GM21515 (cell line): ENCODE measurements around the gene SRC.

Experiments
- ATAC-seq: cut with Tn5 transposase; IDR thresholded peaks from one replicate; pipeline ENCODE4 v1.9.1; 2021; ENCODE audit not compliant: unreplicated experiment

The SRC gene

DNA sequence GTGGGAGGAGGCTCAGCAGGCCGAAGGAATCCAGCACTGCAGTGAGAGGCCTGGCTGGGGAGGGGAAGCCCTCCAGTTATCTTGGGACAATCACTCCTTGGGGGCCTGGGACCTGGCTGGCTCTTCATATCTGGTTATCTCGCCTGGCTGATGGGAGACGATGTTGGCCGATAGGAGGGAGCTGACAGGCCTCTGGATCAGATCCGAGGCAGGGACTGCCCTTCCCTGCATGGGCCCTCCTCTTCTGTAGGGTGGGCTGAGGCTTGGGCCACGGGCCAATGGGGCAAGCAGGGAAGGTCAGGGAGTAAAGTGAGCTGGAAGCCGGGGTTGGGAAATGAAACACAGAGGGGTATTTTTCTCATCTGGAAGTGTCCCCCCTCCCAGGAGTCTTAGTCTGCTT lies 31.3 kb upstream of the SRC start:
- ATAC-seq: no peak

DNA sequence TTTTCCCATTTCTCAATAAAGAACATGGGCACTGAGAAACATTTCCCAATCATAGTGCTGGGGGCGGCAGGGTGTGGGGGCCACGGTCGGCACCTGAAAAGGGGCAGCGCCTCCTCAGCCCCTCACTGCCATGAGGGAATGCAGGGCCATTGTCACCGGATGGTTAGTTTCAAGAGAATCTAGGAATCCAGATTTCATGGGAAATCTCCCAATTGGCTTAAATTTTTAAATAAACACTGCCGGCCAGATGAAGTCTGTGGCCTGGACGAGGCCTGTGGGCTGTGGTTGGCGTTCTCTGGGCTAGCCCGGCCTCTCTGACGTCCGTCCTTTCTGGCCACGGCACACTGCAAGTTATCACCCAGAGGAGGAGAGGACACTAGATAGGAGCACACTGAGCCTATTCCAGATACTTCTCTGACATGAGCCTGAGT lies 30.9 kb upstream of the SRC start:
- ATAC-seq: no peak

DNA sequence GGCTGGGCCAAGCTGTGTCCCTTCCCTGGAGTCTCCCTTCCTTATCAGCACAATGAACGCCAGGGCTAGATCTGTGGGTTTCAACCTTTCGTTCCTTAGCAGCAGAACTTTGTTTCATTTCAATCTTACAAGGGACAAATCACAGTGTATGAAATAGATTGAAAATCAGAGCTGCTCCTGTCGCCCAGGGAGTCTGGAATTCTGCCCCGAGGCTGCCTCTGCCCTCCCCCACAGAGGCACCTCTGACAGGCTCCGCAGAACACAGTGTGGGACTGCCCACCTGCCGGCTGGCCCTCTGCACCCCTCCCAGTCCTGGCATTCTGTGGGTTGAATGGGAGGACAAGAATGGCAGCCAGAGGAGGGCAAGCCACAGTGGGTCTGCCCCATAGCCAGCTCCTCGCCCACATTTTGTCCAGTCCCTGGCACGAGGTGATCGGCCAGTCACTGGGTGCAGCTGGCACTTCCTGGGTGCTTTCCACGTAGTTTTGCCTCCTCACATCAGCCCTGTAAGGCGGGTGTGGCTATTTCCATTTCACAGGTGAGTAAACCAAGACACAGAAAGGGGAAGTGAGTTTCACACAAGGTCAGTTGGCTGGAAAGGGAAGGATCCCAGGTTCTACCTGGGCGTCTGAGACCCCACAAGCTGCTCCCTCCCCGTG lies 30.4 kb upstream of the SRC start:
- ATAC-seq: peak; percentile 48

DNA sequence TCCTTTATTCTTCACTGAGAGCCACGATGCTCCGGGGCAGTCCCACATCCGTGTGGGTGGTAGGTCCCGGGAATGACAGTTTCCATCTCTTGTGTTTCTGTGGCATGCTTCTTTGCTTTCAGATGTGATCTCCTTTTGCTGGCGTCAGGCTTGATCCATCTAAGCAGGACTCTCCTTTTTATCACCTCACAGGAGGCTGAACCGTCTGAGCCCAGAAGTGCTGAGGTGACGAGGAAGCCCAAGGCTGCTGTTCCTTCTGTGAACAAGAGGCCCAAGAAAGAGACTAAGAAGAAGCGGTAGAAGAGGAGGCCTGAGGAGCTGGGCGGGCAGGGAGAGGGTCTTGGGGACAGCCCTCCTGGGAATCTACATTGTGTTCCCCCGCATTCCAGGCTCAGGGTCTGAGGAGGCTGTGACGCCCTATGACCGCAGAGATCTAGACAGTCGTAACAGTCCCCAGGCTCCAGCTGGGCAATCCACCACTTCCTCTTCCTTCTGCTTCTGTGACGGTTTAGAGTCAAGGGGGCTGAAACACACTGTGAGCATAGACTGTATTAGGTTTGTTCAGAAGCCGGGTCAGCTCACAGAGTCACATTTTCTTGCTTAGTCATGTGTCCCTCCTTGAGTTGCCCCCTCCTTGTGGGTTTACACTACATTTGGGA lies 29.7 kb upstream of the SRC start:
- peak; percentile 65 for ATAC-seq

DNA sequence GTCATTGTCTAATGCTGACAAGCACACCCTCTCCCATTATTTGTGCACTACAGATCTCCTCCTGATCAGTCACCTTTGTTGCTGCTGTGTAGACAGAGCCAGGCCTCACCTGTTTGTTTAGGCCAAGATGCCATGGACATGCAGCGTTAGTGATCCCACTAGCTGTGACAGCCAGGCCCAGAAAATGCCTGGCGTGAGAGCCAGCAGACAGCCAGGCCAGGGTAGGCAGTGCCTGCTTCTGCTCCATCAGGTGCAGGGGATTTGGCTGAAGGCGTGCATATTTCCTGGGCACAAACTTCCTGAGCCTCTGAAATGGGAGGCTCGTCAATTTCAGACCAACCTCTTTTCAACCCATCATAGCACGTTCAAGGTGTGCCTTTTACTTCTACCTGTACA lies 29.2 kb upstream of the SRC start:
- ATAC-seq: no peak

DNA sequence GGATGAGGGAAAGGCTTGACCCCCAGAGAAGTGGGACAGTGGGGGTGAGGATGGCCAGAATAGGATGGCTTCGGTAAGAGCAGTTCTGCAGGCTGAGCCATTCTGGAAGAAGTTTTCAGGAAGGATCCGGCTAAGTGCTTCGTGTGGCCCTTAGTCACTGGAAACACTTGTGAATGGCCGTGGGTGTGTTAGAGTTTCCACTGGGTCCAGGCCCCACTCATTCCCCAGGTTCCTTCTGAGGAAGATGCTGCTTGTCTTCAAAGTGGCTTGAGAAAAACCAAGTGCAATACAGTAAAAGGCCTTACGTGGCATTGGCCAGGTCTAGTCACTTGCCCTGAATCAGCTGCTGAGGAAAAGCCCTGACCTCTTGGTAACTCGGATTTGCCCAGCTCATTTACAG lies 28.6 kb upstream of the SRC start:
- ATAC-seq: no peak

DNA sequence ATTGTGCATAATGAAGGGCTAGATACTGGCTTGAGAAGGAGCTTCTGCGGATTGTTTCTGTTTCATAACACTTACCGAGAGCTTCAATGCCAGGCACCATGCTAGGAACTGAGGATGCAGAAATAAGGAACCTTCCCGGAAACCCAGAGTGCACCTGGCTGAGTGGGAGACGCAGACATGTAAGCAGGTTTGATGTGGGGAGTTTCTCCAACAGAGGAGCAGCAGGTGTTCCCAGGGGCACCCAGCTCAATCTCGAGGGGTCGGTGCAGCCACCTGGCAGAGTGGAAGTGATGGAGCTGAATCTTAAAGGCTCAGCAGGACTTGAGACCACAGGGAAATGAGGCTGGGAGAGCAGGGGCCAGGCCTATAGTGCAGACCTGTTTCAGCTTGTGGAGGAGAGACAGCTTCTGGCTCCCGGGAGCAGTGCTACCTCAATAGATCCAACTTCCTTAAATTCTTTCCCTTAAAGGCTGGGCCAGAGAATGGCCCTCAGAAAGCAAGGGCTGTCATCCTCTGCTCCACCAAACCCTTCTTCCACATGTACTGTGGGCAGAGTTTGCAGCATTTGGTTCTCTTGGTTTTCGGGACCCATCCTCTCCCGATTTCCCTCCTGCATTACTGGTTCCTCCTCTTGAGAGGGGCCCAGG lies 27.8 kb upstream of the SRC start:
- ATAC-seq: no peak

DNA sequence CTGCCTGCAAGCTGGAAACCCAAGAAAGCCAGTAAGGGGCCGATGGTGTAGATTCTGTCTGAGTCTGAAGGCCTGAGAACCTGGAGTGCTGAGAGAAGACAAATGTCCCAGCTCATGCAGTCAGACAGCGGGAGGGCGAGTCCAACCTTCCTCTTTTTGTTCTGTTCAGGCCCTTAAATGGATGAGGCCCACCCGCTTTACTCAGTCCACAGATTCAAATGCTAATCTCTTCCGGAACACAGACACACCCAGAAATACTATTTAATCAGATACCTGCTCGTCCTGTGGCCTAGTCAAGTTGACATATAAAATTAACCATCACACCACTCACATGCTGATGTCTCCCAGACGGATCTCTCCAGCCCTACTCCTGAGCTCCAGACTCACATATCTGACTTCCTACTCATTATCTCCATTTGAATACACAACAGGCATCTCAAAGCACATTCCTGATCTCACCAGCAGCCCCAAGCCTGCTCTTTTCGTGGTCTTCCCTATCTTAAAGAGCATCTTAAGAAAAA lies 26.7 kb upstream of the SRC start:
- no peak for ATAC-seq

DNA sequence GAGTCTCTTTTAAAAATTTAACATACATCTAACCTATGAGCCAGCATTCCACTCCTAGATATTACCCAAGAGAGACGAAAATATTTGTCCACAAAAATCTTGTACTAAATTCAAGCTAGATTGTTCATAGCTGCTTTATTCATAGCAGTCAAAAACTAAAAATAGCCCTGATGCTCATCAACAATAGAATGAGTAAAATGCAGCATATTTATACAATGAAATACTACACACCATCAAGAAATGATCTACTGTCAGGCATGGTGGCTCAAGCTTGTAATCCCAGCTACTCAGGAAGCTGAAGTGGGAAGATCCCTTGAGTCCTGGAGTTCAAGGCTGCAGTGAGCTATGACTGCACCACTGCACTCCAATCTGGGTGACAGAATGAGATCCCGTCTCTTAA lies 22.0 kb upstream of the SRC start:
- no peak for ATAC-seq

DNA sequence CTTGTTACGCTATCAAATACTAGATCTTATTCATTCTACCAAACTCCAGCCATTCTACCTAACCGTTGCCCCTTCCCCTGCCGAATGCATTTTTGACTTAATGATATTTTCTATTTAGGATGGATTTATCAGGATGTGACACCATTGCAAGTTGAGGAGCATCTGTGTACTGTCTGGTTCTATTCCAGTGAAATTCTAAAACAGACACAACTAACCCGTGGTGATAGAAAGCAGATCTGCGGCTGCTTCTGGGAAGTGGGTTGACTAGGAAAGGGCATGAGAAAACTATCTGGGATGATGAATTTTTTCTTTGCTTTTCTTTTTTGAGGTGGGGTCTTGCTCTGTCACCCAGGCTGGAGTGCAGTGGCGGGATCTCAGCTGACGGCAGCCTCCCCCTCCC lies 20.7 kb upstream of the SRC start:
- no peak for ATAC-seq

DNA sequence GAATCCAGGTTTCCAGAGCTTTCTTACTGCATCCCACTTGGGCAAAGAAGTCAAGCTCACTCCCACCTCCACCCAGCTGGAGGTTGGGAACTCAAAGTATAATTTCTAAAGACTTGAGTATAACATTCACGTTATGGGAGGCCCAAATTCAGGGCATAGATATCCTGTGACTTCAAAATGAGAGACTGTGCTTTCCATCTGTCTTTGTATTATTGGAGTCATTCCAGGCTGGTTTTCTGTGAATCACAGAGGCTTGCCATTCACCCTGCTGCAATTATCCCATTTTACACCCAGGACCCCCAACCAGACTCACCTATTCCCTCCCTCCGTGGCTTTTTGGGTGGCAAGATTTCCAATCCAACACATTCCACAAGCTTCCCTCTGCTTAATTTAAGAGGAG lies 19.3 kb upstream of the SRC start:
- ATAC-seq: no peak

DNA sequence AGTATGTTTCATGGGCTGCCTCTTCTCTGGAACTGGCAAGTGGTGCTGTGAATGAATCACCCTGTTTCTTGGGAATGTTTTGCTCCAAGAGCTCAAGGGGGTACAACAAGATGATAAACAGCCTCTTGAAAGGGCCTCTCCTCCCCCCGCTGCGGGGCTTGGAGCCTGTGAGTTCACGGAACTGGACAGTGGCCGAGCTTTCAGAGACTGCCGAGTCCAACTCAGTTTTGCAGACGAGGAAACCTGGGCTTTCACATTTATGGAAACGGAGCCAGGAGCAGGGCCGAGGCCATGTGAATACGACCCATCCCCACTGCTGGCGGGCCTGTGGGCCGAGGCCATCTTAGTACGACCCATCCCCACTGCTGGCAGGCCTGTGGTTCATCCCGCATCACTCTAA lies 18.2 kb upstream of the SRC start:
- ATAC-seq: no peak

DNA sequence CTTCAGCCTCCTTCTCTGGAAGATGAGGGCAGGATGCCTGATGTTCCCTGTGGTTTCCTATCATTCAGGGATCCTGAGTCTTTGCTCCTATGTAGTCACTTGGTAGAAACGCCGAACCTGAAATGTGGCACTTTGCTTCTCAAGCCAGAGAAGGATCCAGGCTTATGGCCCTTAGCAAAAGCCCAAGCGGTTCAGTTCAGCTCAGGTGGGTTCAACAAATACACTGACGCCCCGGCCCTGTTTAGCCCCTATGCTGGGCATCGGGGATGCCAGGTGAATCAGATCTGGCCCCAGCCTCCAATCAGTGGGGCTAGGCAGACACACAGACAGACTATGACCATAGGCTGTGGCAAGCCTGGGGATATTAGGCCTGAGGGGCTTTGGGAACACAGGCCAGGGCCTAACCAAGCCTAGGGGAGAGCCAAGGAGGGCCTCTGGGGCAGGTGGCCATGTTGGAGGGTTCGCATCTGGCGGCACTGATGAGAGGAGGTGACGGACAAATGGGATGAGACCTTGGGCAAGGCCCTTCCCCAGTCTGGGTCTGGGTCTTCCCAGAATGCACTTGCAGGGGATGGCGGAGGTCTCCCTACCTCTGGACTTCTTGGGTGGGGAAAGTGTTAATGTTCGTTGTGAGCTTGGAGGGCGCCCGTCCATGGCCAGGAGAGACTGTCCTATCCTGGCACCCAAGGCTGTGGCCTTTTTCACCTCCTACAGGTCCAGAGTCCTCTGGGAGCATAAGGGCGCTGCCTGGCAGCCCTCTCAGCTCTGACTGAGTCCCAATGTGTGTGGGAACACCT lies 17.6 kb upstream of the SRC start:
- no peak for ATAC-seq

DNA sequence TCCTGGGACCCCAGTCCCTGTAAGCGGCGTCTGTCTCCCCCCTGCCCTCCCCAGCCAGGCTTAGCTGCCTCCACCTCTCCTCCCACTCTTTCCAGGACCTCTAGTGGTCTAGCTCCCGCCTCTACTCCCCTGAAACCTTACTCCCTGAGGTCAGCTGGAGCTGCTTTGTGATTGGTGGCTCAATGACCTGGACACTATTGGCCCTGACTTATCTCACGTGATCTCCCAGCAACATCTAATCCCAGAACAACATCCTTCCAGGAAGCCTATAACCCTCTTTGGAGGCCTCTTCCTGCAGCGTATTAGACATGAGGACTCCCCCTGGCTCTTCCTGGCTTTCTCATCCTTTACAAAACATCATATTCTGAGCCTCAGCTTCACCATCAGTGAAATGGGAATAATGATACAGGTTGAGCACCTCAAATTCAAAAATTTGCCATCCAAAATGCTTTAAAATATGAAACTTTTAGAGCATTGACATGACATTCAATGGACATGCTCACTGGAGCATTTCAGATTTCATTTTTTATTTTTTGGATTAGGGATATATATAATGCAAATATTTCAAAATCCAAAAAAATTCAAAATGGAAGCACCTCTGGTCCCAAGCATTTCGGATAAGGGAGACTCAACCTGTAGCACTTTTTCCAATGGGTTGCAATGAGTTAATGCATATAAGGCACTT lies 16.3 kb upstream of the SRC start:
- no peak for ATAC-seq

DNA sequence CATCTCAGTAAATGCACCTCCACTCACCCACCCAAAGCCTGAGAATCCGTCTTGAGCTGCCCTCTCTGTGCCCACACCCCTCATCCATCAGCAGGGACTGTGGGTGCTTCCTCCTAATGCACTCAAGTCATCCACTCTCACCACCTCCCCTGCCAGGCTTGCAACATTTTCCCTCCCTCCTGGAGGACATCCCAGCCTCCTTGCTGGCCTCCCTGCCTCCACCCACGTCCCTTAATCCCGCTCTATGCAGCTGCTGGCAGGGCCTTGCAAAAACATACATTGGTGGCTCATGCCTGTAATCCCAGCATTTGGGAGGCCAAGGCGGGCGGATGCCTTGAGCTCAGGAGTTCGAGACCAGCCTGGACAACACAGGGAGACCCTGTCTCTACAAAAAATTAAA lies 15.6 kb upstream of the SRC start:
- ATAC-seq: no peak

DNA sequence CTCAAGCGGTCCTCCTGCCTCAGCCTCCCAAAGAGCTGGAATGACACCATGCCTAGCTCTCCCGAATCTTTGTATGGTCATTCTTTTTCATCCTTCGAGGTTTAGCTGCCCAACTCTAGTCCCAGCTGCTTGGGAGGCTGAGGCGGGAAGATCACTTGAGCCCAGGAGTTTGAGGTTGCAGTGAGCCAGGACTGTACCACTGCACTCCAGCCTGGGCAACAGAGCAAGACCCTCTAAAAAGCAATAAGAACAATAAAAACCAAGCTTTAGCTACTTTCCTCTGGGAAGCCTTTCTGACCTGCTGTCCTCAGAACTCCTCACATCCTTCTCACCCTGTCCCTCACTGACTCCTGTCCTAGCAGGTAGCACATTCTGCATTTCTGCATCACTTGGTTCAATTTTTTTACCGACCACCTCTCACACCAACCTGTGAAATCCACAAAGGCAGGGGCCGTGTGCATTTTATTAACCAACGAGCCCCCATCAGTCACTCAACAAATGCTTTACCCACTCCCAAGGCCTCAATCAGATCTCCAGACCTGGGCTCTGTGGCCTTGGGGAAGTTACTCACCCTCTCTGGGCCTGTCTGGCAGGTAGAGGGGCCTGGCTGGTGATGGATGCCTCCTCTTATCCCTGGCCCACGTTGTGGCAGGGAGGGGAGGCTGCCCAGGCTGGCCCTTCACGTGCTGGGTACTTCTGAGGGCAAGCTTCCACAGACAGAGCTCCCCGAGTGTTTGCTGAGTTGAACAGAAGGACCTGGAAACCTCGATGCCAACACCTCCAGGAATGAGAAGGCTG lies 14.7 kb upstream of the SRC start:
- ATAC-seq: no peak

DNA sequence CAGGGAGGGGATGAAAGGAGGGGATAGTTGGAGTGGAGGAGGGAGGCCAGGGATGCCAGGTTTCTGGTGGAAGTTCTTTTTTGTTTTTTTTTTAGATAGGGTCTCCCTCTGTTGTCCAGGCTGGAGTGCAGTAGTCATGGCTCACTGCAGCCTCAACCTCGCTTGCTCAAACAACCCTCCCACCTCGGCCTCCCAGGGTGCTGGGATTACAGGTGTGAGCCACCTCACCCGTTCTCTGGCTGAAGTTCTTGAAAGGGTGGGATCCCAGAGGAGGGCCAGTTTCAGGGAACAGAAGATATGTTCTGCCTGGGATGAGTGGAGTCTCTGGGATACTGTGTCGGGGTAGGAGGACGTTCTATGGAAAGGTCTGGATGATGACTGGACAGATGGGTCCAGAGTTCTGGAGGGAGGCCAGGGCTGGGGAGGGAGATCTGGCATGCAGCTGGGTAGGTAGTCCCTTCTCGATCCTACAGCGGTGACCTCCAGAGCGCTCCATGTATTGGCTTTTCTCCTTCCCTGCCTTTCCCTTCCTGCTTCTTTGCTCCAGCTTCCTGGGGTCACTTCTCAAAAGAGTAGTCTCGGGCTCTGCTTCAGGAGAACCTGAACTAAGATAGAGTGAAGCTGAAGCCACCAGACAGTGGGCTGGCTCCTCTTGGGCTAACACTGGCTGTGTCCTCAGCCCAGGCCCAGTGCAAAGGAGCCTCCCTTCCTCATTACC lies 12.7 kb upstream of the SRC start:
- ATAC-seq: no peak

DNA sequence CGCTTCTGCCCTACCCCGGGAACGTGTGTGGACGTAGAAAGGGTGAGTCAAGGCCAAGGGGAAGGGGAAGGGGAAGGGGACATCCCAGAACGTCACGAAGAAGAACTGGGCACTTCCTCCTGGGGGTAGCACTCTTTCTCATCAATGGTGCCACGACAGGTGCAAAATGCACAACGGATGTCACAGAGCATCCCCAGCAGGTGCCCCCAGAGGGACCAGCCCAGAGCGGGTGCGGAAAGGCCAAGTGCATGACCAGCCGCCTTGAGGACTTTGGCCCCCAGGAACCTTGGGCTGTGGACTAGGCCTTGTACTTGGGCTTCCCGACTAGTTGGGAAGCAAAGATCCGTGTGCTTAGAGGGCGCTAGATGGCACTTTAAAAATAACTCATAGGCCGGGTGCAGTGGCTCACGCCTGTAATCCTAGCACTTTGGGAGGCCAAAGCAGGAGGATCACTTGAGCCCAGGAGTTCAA lies 12.1 kb upstream of the SRC start:
- ATAC-seq: no peak

DNA sequence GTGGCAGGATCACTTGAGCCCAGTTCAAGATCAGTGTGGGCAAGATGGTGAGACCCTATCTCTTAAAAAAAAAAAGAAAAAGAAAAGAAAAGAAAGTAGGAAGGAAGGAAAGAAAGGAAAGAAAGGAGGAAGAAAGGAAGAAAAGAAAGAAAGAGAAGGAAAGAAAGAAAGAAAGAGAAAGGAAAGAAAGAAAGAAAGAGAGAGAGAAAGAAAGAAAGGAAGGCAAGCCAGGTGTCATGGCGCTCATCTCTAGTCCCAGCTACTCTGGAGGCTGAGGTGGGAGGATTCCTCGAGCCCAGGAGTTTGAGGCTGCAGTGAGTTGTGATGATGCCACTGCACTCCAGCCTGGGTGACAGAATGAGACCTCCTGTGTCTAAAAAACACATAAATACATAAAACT lies 11.5 kb upstream of the SRC start:
- no peak for ATAC-seq
